H1 (cell line): ENCODE measurements around the gene DIPK1C. TPM values are rescaled to one million over a fixed set of nuclear protein-coding genes. Genes with fewer than 3 reads are reported as not detected.

Experiments
- CTCF ChIA-PET: fragments of 300-600 bp; sonication (Branson Sonifier 250); formaldehyde crosslinking; loops from one replicate; lab custom pipeline; 2021; ENCODE audit not compliant: partially characterized antibody; lab: Charles Lee
- POLR2A ChIA-PET: fragments of 300-600 bp; sonication (Branson Sonifier 250); formaldehyde crosslinking; loops from one replicate; lab custom pipeline; 2021; ENCODE audit warnings: inconsistent platforms; ENCODE audit not compliant: partially characterized antibody; lab: Charles Lee
- DNase-seq, 2 experiments: peaks; one replicate each; pipeline versions ENCODE4 v3.0.0 to v3.0.0-alpha.2; 2010 to 2022; ENCODE audit warnings: low spot score in 2 of 2, low read depth in 1 of 2, mixed read lengths in 1 of 2
- FAIRE-seq: peaks from 2 replicates; lab custom pipeline; 2011; peaks lifted over from hg19 to GRCh38; lab: Jason Lieb, UNC
- H2AFZ ChIP-seq: 2 replicates; pipeline ENCODE4 v1.8.1; 2012; ENCODE audit warnings: low read length, inconsistent platforms
- H2AK5ac ChIP-seq: 2 replicates; pipeline ENCODE4 v1.6.1; 2013; ENCODE audit warnings: low read depth, low read length
- H2BK120ac ChIP-seq: replicated peaks from 2 replicates; pipeline ENCODE3; 2013; ENCODE audit warnings: low read depth, low read length, inconsistent platforms
- H2BK12ac ChIP-seq: 2 replicates; pipeline ENCODE4 v1.6.1; 2013; ENCODE audit warnings: low read depth, low read length
- H2BK15ac ChIP-seq: 2 replicates; pipeline ENCODE4 v1.6.1; 2013; ENCODE audit warnings: low read length
- H2BK20ac ChIP-seq: 2 replicates; pipeline ENCODE4 v1.6.1; 2013; ENCODE audit warnings: low read length
- H2BK5ac ChIP-seq: 2 replicates; pipeline ENCODE4 v1.6.1; 2013; ENCODE audit warnings: low read depth, low read length
- H3K14ac ChIP-seq: 2 replicates; pipeline ENCODE4 v1.6.1; 2013; ENCODE audit warnings: inconsistent platforms; ENCODE audit not compliant: insufficient read length
- H3K18ac ChIP-seq: 2 replicates; pipeline ENCODE4 v1.6.1; 2013; ENCODE audit warnings: low read length; ENCODE audit errors: extremely low read depth
- H3K23ac ChIP-seq: 2 replicates; pipeline ENCODE4 v1.6.1; 2013; ENCODE audit warnings: inconsistent platforms; ENCODE audit not compliant: insufficient read length
- H3K23me2 ChIP-seq: 2 replicates; pipeline ENCODE4 v1.6.1; 2013; ENCODE audit warnings: low read depth, low read length
- H3K27ac ChIP-seq: 2 replicates; pipeline ENCODE4 v1.6.1; 2011; ENCODE audit warnings: low read depth, low read length, inconsistent platforms
- H3K27me3 ChIP-seq, 4 experiments: replicated peaks in 1 of 4; 1 replicate in 1 of 4; 2 replicates in 3 of 4; pipeline versions ENCODE4 v1.6.1 to v1.8.1; 2011 to 2013; ENCODE audit warnings: low read length in 3 of 4, mild to moderate bottlenecking in 3 of 4, inconsistent platforms in 2 of 4, mixed read lengths in 2 of 4, moderate library complexity in 1 of 4; ENCODE audit not compliant: control insufficient read depth in 3 of 4, insufficient read depth in 3 of 4; ENCODE audit errors: extremely low read depth in 1 of 4
- H3K36me3 ChIP-seq, 4 experiments: 2 replicates each; pipeline versions ENCODE4 v1.6.1 to v1.8.1; 2011 to 2013; ENCODE audit warnings: mild to moderate bottlenecking in 4 of 4, low read length in 3 of 4, moderate library complexity in 2 of 4, control low read depth in 1 of 4, inconsistent platforms in 1 of 4; ENCODE audit not compliant: insufficient read depth in 4 of 4, control insufficient read depth in 2 of 4
- H3K4ac ChIP-seq: replicated peaks from 2 replicates; pipeline ENCODE3; 2013; ENCODE audit warnings: low read length, low read depth, mixed read lengths, inconsistent platforms; ENCODE audit not compliant: insufficient read length
- H3K4me1 ChIP-seq, 4 experiments: replicated peaks in 1 of 4; 1 replicate in 1 of 4; 2 replicates in 3 of 4; pipeline versions ENCODE4 v1.6.1 to v1.8.1; 2011 to 2013; ENCODE audit warnings: low read length in 3 of 4, inconsistent platforms in 2 of 4, mixed read lengths in 1 of 4; ENCODE audit not compliant: insufficient read depth in 4 of 4, control insufficient read depth in 3 of 4
- H3K4me2 ChIP-seq, 2 experiments: 2 replicates each; pipeline versions ENCODE4 v1.6.1 to v1.8.1; 2011 to 2013; ENCODE audit warnings: low read depth in 2 of 2, low read length in 2 of 2, control low read depth in 1 of 2, inconsistent platforms in 1 of 2, mild to moderate bottlenecking in 1 of 2; ENCODE audit not compliant: insufficient read depth in 1 of 2
- H3K4me3 ChIP-seq, 4 experiments: fragments of 200-600, 300-600 bp in 1 of 4; sonication (generic), shearing (Covaris generic), sonication (Bioruptor Twin) in 1 of 4; 2 replicates each; pipeline versions ENCODE4 v1.5.1 to v1.8.1; 2011 to 2016; ENCODE audit warnings: low read length in 4 of 4, low read depth in 3 of 4, control low read depth in 2 of 4, inconsistent platforms in 2 of 4, mild to moderate bottlenecking in 2 of 4, mixed read lengths in 1 of 4, moderate library complexity in 1 of 4; ENCODE audit not compliant: insufficient read depth in 2 of 4; ENCODE audit errors: extremely low read depth in 1 of 4
- H3K56ac ChIP-seq: replicated peaks from 2 replicates; pipeline ENCODE3; 2013; ENCODE audit warnings: low read depth, mild to moderate bottlenecking, mixed read lengths, low read length, inconsistent platforms; ENCODE audit not compliant: insufficient read length
- H3K79me1 ChIP-seq: 2 replicates; pipeline ENCODE4 v1.6.1; 2013; ENCODE audit warnings: low read depth, low read length, control low read depth
- H3K79me2 ChIP-seq, 2 experiments: 2 replicates each; pipeline versions ENCODE4 v1.6.1 to v1.8.1; 2012 to 2013; ENCODE audit warnings: low read length in 2 of 2, mild to moderate bottlenecking in 2 of 2, inconsistent platforms in 1 of 2; ENCODE audit not compliant: insufficient read depth in 2 of 2, control insufficient read depth in 1 of 2
- H3K9ac ChIP-seq, 4 experiments: replicated peaks in 1 of 4; 1 replicate in 1 of 4; 2 replicates in 3 of 4; pipeline versions ENCODE4 v1.6.1 to v1.8.1; 2011 to 2013; ENCODE audit warnings: low read depth in 3 of 4, low read length in 3 of 4, control low read depth in 2 of 4, mild to moderate bottlenecking in 2 of 4, moderate library complexity in 2 of 4, inconsistent platforms in 1 of 4; ENCODE audit errors: extremely low read depth in 1 of 4
- H3K9me3 ChIP-seq, 2 experiments: 2 replicates each; pipeline versions ENCODE4 v1.6.1 to v1.8.1; 2012 to 2013; ENCODE audit warnings: mild to moderate bottlenecking in 2 of 2, moderate library complexity in 2 of 2, control low read depth in 1 of 2, inconsistent platforms in 1 of 2, low read depth in 1 of 2, low read length in 1 of 2, mixed read lengths in 1 of 2; ENCODE audit not compliant: insufficient read depth in 2 of 2
- H4K20me1 ChIP-seq, 2 experiments: replicated peaks in 1 of 2; 2 replicates each; pipeline versions ENCODE3 to v1.8.1; 2011 to 2013; ENCODE audit warnings: inconsistent platforms in 2 of 2, low read length in 2 of 2, mild to moderate bottlenecking in 1 of 2; ENCODE audit not compliant: insufficient read depth in 2 of 2, control insufficient read depth in 1 of 2
- H4K5ac ChIP-seq: 2 replicates; pipeline ENCODE4 v1.6.1; 2013; ENCODE audit warnings: low read length, low read depth, mixed read lengths, inconsistent platforms; ENCODE audit not compliant: insufficient read length
- H4K8ac ChIP-seq: 2 replicates; pipeline ENCODE4 v1.8.0; 2013; ENCODE audit warnings: mild to moderate bottlenecking, moderate library complexity, low read length, inconsistent platforms; ENCODE audit not compliant: insufficient read depth; ENCODE audit errors: extremely low read depth
- H4K91ac ChIP-seq: replicated peaks from 2 replicates; pipeline ENCODE3; 2013; ENCODE audit warnings: low read length, mixed read lengths, inconsistent platforms; ENCODE audit not compliant: insufficient read length
- CBX5 ChIP-seq: fragments of 300-800, 300-1000 bp; sonication (generic); IDR thresholded peaks from 2 replicates; pipeline ENCODE4 v1.7.1; 2016; ENCODE audit warnings: antibody characterized with exemption, low read length, low read depth
- JUN ChIP-seq: IDR thresholded peaks from 2 replicates; pipeline ENCODE4 v1.6.1; 2011; ENCODE audit warnings: low read depth, mild to moderate bottlenecking, improper control_type of control experiment, low read length
- KDM4A ChIP-seq: IDR thresholded peaks from one replicate; pipeline ENCODE4 v1.7.1; 2012; ENCODE audit warnings: low read depth, mild to moderate bottlenecking, moderate library complexity, low read length, inconsistent platforms; ENCODE audit not compliant: severe bottlenecking
- KDM5A ChIP-seq: fragments of 200-600 bp; IDR thresholded peaks from 2 replicates; pipeline ENCODE4 v1.7.1; 2012; ENCODE audit warnings: mild to moderate bottlenecking, low read length, inconsistent platforms, mixed read lengths
- POLR2A ChIP-seq, 2 experiments: IDR thresholded peaks; 1 replicate in 1 of 2; 2 replicates in 1 of 2; pipeline ENCODE4 v1.6.1; 2011; ENCODE audit warnings: low read depth in 2 of 2, low read length in 2 of 2, mild to moderate bottlenecking in 2 of 2; ENCODE audit errors: control extremely low read depth in 1 of 2
- SIX5 ChIP-seq: IDR thresholded peaks from 2 replicates; pipeline ENCODE4 v1.6.1; 2011; ENCODE audit warnings: mild to moderate bottlenecking, low read depth, low read length
- WGBS, 2 experiments: shearing (Covaris generic) in 1 of 2; methylation state at CpG; one replicate each; pipeline versions ENCODE4 v1.1.6 to v1.1.7; 2013 to 2015; ENCODE audit warnings: low lambda C conversion rate in 2 of 2, mixed read lengths in 2 of 2, inconsistent platforms in 1 of 2, low coverage in 1 of 2, missing lambda C conversion rate in 1 of 2; ENCODE audit not compliant: insufficient replicate concordance in 2 of 2, insufficient coverage in 1 of 2, insufficient read length in 1 of 2; ENCODE audit errors: extremely low coverage in 1 of 2, missing lambda C conversion rate in 1 of 2; 5-methylcytosine and 5-hydroxymethylcytosine counted together
- polyA plus RNA-seq, 7 experiments: library from polyadenylated mRNA; depleted of rRNA in 3 of 7; stranded (reverse) in 5 of 7; unstranded in 2 of 7; fragments of >200 nt in 5 of 7; fragments of 200-250 nt in 2 of 7; gene quantifications; 1 replicate in 5 of 7; 2 replicates in 1 of 7; 4 replicates in 1 of 7; pipeline versions ENCODE4 v1.2.1 to v1.2.3, GENCODE V29; 2011 to 2013; ENCODE audit warnings: missing spikeins in 2 of 7, mixed read lengths in 2 of 7
- total RNA-seq: library from RNA; stranded (reverse); fragmentation: NEBNext Ultra II Directional; extraction: Animal tissue kit (Norgen Biotek cat#: 25700); gene quantifications from 2 replicates; pipeline ENCODE4 v1.2.1, GENCODE V29; 2021
- TF ChIP-seq, protein P1 (sequence below): IDR thresholded peaks from 2 replicates; pipeline ENCODE4 v1.6.1; 2012; ENCODE audit warnings: inconsistent platforms
- TF ChIP-seq, protein P2 (sequence below): IDR thresholded peaks from 2 replicates; pipeline ENCODE4 v1.6.1; 2012; ENCODE audit warnings: inconsistent platforms

The DIPK1C gene
- total and polyA plus RNA-seq, 2 of the 8 experiments (the other 6 are each of a cell fraction or from before 2014, with no cell fraction given), result 0.08 TPM; not detected in 1

DNA sequence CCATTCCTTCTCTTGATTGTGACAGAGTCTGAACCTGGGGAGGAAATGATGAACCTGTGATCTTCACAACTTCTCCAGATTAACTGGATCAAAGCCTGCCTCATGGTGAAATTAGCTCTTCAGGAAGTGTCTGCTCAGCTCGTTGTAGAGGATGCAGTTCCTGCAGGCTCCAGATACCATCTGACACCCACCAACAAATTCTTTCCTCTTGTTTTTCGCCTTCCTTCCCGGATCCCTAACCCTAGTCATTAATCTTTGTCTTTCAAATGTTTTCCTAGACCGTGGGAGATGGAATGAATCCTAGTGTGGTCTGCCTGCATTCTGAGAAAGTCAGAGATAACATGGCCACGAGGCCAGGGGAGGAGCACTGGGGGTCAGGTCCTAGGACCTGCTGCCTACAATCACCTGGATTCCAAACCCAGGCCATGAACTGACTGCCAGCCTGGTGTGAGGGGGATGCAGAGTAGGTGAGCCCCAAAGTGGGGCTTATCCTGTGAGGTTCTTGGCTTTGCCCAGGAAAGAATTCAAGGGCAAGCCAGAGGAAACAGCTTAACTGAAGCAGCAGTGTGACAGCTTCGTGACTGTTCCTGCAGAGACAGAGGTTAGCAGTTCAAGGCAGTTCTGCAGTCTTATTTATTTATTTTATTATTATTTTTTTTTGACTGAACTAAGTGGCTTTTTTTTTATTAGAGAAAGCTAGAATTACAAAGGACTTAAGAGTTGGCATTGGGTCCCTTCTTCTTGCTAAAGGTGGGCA lies 67.8 kb downstream of the DIPK1C start:
- Histone ChIP-seq H3K14ac (no peak overlapping the region), H2AFZ (0 out of 2 replicates have a peak overlapping the region, but pooled peaks have one; percentile 9), H2AK5ac (no peak overlapping the region), H3K4ac (no peak overlapping the region), H2BK5ac (no peak overlapping the region), H4K5ac (no peak overlapping the region), H3K79me2 (no peaks in the 10 kb centered on the region), H3K23me2 (no peaks in the 10 kb centered on the region), H4K91ac (no peak overlapping the region), H2BK20ac (no peak overlapping the region), H3K9me3 (no peaks in the 10 kb centered on the region), H2BK15ac (no peak overlapping the region), H2BK120ac (no peak overlapping the region), H3K79me1 (no peaks in the 10 kb centered on the region), H3K9ac (no peak overlapping the region), H3K4me1 (no peaks in the 10 kb centered on the region), H4K8ac (no peak overlapping the region), H3K27me3 (no peaks in the 10 kb centered on the region), H3K18ac (no peak overlapping the region), H2BK12ac (no peak overlapping the region), H3K4me3 (no peak overlapping the region), H3K27ac (no peak overlapping the region), H4K20me1 (no peaks in the 10 kb centered on the region), H3K23ac (no peak overlapping the region), H3K36me3 (no peaks in the 10 kb centered on the region), H3K56ac (no peak overlapping the region), H3K4me2 (no peak overlapping the region)
- TF ChIP-seq KDM5A (no peak), POLR2A (IDR thresholded peaks at IDR 0.05; ENCODE audit: control extremely low read depth in 1 of 2, low read depth in 2 of 2, low read length in 2 of 2) (no peak), CBX5 (no peak), SIX5 (no peak), KDM4A (no peak), JUN (no peak)
- TF ChIP-seq, protein P1, sequence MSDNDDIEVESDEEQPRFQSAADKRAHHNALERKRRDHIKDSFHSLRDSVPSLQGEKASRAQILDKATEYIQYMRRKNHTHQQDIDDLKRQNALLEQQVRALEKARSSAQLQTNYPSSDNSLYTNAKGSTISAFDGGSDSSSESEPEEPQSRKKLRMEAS, result no peak
- TF ChIP-seq, protein P2, sequence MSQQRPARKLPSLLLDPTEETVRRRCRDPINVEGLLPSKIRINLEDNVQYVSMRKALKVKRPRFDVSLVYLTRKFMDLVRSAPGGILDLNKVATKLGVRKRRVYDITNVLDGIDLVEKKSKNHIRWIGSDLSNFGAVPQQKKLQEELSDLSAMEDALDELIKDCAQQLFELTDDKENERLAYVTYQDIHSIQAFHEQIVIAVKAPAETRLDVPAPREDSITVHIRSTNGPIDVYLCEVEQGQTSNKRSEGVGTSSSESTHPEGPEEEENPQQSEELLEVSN, result no peak
- 83% methylated on average over 6 of the region's 6 CpGs; no CpG with 5 or more reads in 1 of the 2 experiments for WGBS, 2 experiments
- POLR2A ChIA-PET, result no interaction called here
- FAIRE-seq, result no peak
- DNase-seq, result no peak
- CTCF ChIA-PET, result interaction anchor here (0.6 to 1.3 kb wide), 4 partner anchors 15 to 89 kb away, joined by 3 to 4 read pairs (median 4); no protein-coding TSS in a partner anchor
